GM18502 (cell line): ENCODE data around the gene SORCS1.

Source experiments
- ATAC-seq: cut with Tn5 transposase; IDR thresholded peaks from one replicate; pipeline ENCODE4 v1.9.1; 2021; ENCODE audit warnings: mild to moderate bottlenecking; ENCODE audit not compliant: unreplicated experiment, poor library complexity

The SORCS1 gene

GRCh38 chr10:107118866-107119265 is 45.6 kb downstream of the SORCS1 start:
- no peak for ATAC-seq

GRCh38 chr10:107104026-107104652 is 60.4 kb downstream of the SORCS1 start:
- ATAC-seq, result no peak

GRCh38 chr10:107103174-107104025 is 61.1 kb downstream of the SORCS1 start:
- ATAC-seq, result no peak

- ATAC-seq, result no peak
Observed at GRCh38 chr10:107098326-107098725, 66.2 kb downstream of the SORCS1 start.

GRCh38 chr10:107094824-107095522 is 69.5 kb downstream of the SORCS1 start:
- no peak for ATAC-seq

GRCh38 chr10:107092321-107092720 is 72.2 kb downstream of the SORCS1 start:
- no peak for ATAC-seq

- no peak for ATAC-seq
Observed at GRCh38 chr10:107091126-107091525, 73.4 kb downstream of the SORCS1 start.

- no peak for ATAC-seq
Observed at GRCh38 chr10:107085665-107086525, 78.6 kb downstream of the SORCS1 start.

GRCh38 chr10:107083388-107084009 is 81.0 kb downstream of the SORCS1 start:
- no peak for ATAC-seq

GRCh38 chr10:107081644-107082043 is 82.9 kb downstream of the SORCS1 start:
- ATAC-seq, result no peak

GRCh38 chr10:107075117-107075516 is 89.4 kb downstream of the SORCS1 start:
- ATAC-seq, result no peak

- ATAC-seq, result no peak
Observed at GRCh38 chr10:107072786-107073185, 91.7 kb downstream of the SORCS1 start.

GRCh38 chr10:107072028-107072427 is 92.5 kb downstream of the SORCS1 start:
- ATAC-seq, result no peak

- no peak for ATAC-seq
Observed at GRCh38 chr10:107071301-107071700, 93.2 kb downstream of the SORCS1 start.

GRCh38 chr10:107067843-107068242 is 96.7 kb downstream of the SORCS1 start:
- no peak for ATAC-seq

GRCh38 chr10:107064075-107064474 is 100.4 kb downstream of the SORCS1 start:
- no peak for ATAC-seq

- no peak for ATAC-seq
Observed at GRCh38 chr10:107059872-107060271, 104.6 kb downstream of the SORCS1 start.

- ATAC-seq, result no peak
Observed at GRCh38 chr10:107059068-107059804, 105.3 kb downstream of the SORCS1 start.

- ATAC-seq, result no peak
Observed at GRCh38 chr10:107058331-107058730, 106.2 kb downstream of the SORCS1 start.
